OCI-M1 (cell line): ENCODE data around the gene CRTC3.
"Not testable (repeated sequence)": the region's sequence is repeated elsewhere in the genome, so short reads cannot be mapped to it uniquely, and the experiment has no call there.

Experiments
- DNase-seq: peaks from one replicate; lab custom pipeline; 2025; lab: John Stamatoyannopoulos, UW

The CRTC3 gene

GRCh38 chr15:90650117-90650955 lies 120.6 kb downstream of the CRTC3 start:
- peak; percentile 39 for DNase-seq

GRCh38 chr15:90650956-90651689 lies 121.4 kb downstream of the CRTC3 start:
- DNase-seq = no peak

DNA sequence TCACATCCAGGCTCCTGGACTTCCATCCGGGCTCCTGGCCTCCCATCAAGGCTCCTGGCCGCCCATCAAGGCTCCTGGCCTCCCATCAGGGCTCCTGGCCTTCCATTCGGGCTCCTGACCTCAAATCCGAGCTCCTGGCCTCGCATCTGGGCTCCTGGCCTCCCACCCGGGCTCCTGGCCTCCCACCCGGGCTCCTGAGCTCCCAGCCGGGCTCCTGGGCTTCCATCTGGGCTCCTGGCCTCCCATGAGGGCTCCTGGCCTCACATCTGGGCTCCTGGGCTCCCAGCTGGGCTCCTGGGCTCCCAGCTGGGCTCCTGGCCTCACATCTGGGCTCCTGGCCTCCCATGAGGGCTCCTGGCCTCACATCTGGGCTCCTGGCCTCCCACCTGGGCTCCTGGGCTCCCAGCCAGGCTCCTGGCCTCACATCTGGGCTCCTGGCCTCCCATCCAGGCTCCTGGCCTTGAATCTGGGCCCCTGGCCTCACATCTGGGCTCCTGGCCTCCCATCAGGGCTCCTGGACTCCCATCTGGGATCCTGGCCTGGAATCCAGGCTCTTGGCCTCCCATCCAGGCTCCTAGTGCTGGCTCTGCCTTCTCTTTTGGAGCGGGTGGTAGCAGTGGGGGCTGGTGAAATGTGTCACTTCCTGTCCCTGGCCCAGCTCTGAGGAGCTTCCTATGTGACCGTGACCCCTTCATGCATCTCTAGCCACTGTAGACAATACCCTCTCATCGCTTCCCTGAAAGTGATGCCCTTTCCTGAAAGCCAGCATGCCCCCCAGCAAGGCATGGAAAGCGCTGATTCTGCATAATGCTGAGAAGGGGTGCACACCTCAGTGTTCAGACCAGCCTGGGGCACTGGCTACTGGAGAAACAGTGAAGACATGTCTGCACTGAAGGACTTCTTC lies 124.8 kb downstream of the CRTC3 start:
- DNase-seq = no peak

- DNase-seq = peak; percentile 72
Observed at GRCh38 chr15:90657520-90658172, 127.9 kb downstream of the CRTC3 start.

GRCh38 chr15:90659481-90659880 lies 129.8 kb downstream of the CRTC3 start:
- no peak for DNase-seq

- peak; percentile 89 for DNase-seq
Observed at GRCh38 chr15:90660195-90660998, 130.7 kb downstream of the CRTC3 start.

GRCh38 chr15:90660999-90661330 lies 131.2 kb downstream of the CRTC3 start:
- DNase-seq = peak; percentile 60

DNA sequence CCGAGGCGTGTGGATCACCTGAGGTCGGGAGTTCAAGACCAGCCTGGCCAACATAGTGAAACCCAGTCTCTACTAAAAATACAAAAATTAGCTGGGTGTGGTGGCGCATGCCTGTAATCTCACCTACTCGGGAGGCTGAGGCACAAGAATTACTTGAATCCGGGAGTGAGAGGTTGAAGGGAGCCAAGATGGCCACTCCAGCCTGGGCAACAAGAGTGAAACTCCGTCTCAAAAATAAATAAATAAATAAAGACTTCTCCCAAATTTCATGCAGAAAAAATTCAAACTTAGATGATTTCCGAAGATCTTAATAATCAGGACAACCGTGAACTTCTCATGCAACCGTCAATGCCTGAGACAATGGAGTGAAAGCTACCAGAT lies 134.3 kb downstream of the CRTC3 start:
- DNase-seq = not testable (repeated sequence)

- DNase-seq = peak; percentile 36
Observed at GRCh38 chr15:90664650-90665287, 135.0 kb downstream of the CRTC3 start.

- DNase-seq = peak; percentile 47
Observed at GRCh38 chr15:90665288-90666134, 135.8 kb downstream of the CRTC3 start.

DNA sequence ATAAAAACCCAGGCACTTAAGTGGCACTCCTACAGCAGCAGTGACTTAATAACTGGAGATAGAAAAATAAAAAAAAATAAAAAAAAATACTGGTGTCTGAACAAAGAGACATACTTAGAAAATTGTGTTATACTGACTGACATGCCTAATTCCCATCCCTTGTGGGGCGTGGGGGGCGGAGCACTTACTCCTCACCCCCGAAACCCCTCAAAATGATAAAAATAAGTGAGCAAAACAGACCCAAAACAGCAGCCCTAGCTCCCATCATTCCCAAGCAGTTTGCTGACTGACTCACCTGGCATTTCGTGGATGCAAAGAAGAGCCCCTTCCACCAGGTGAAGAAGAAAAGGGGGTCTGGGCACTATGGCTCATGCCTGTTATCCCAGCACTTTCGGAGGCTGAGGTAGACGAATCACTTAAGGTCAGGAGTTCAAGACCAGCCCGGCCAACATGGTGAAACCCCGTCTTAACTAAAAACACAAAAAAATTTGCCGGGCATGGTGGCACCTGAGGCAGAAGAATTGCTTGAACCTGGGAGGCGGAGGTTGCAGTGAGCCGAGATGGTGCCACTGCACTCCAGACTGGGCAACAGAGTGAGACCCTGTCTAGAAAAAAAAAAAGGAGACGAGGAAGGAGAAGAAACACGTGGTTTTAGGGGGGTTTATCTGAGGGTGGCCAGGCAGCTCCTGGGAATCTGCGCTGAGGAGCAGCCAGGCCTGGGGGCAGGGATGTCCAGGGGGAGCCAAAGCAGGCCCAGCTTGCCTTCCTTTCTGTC lies 136.6 kb downstream of the CRTC3 start:
- DNase-seq = no peak

- DNase-seq = no peak
Observed at GRCh38 chr15:90667073-90667754, 137.5 kb downstream of the CRTC3 start.

GRCh38 chr15:90667755-90668345 lies 138.1 kb downstream of the CRTC3 start:
- not testable (repeated sequence) for DNase-seq

DNA sequence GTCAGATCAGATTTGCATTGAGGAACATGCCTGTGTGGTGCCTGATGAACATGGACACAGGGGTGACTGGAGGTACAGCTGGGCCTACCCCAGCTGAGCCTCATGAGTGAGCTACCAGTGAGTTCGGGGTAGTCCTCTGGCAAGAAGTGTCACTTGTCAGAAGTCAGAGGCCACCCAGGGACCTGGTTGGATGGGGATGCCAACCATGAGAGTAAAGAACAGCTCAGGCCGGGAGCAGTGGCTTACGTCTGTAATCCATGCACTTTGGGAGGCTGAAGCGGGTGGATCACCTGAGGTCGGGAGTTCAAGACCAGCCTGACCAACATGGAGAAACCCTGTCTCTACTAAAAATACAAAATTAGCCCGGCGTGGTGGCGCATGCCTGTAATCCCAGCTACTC lies 140.9 kb downstream of the CRTC3 start:
- DNase-seq = not testable (repeated sequence)

DNA sequence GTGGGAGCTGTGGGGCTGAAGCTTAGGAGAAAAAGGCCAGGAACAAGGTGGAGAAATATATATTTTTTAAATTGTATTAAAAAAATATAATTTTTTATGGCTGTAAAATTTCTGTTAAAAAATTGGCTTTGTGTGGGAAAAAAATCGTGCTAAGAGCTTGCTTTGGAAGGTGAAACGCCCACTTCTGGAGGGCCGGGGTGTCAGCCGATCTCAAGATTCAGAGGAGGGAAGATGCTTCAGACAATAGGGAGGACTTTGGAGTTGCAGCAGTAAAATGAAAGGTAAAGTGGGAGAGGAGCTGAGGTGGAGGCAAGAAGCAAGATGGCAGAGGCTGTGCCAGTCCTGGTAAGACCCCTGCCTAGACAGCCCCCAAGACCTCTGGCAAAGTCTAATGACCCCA lies 141.5 kb downstream of the CRTC3 start:
- DNase-seq = no peak

DNA sequence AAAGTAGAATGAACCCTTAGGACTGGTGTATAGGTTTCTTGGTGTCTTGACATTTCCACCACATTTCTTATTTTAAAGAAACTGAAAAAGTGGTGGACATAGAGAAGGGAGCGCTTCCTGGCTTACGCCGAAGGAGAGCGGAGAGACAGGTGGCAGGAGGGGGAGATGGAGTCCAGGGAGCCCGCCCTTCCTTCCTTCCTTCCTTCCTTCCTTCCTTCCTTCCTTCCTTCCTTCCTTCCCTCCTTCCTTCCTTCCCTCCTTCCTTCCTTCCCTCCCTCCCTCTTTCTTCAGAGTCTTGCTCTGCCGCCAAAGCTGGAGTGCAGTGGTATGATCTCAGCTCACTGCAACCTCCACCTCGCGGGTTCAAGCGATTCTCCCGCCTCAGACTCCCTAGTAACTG lies 143.6 kb downstream of the CRTC3 start:
- DNase-seq = not testable (repeated sequence)

- no peak for DNase-seq
Observed at GRCh38 chr15:90674476-90674875, 144.8 kb downstream of the CRTC3 start.

DNA sequence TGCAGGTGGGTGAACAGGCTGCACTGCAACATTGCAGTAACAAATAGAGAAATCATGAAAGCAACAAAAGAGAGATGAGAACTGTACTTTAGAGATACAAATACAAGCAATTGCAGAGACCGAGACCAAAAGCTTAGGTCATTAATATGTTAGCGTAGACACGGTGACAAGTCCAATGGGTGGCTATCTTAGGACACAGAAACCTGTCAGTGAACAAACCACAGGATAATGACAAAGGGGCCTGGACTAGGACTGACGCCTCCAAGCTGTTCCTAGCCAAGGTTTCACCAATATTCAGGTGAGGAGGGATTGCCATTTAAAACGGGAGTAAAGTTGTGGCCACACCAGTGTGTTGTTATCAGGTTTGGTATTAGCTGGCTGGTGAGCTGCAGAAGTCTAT lies 145.7 kb downstream of the CRTC3 start:
- DNase-seq = no peak
